Measurements from ENCODE around the gene OR6P1. TPM values are rescaled to one million over a fixed set of nuclear protein-coding genes. Genes with fewer than 3 reads are reported as not detected.

The OR6P1 gene
- total RNA-seq, 2 experiments from 2014 or later: not detected

DNA sequence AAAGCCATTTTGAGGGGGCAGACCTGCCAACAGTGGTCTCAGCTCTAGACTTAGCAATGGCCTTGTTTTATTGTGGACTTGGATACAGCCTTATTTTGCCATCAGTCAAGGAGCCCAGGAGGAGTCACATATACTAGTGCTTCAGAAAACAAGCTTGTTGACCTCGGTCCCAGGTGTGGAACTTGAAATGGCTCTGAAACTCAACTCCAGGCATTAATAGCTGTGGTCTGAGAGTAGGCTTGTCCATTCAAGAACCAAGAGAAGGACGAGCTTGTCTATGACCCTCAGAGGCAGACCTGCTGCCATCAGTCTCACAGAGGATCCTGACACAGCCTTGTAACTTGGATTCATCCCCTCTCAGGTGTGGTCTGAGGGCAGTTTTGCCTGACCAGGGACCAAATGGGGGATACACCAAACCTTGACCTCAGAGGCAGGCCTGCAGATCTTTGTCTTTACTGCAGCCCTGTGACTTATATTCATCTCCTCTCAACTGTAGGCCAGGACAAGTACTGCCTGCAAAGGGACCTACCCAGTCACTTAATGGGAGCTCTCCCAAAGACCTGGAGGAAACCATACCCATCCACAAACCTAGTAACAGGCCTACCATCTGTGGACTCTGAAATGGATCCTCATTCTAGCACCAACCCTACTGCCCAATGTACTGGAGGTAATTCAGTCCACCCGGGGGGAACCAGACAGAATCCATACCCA is 49.3 kb downstream of the OR6P1 start:
- no TSS peak for BruUV-seq (replicated peaks)
- Histone ChIP-seq H4K20me1 (ENCODE audit: insufficient read depth, low read length) (no peaks in the 10 kb centered on the region), H3K27ac (ENCODE audit: low read depth, low read length, poor library complexity, severe bottlenecking) (no peak overlapping the region), H3K79me2 (ENCODE audit: insufficient read depth, low read depth, low read length) (no peaks in the 10 kb centered on the region), H3K9me3 (ENCODE audit: low read length) (no peaks in the 10 kb centered on the region), H3K4me3 (ENCODE audit: low read depth, low read length, poor library complexity, severe bottlenecking) (no peak overlapping the region), H3K9me2 (ENCODE audit: insufficient read depth, low read length) (no peaks in the 10 kb centered on the region; the same call in 1 of the 2 replicates), H2AFZ (ENCODE audit: low read length) (no peak overlapping the region), H3K36me3 (ENCODE audit: insufficient read depth, low read length) (no peaks in the 10 kb centered on the region), H3K4me1 (ENCODE audit: insufficient read depth, low read length, poor library complexity, severe bottlenecking) (no peaks in the 10 kb centered on the region), H3K4me2 (ENCODE audit: low read length) (no peak overlapping the region)
- TF ChIP-seq, protein P1, sequence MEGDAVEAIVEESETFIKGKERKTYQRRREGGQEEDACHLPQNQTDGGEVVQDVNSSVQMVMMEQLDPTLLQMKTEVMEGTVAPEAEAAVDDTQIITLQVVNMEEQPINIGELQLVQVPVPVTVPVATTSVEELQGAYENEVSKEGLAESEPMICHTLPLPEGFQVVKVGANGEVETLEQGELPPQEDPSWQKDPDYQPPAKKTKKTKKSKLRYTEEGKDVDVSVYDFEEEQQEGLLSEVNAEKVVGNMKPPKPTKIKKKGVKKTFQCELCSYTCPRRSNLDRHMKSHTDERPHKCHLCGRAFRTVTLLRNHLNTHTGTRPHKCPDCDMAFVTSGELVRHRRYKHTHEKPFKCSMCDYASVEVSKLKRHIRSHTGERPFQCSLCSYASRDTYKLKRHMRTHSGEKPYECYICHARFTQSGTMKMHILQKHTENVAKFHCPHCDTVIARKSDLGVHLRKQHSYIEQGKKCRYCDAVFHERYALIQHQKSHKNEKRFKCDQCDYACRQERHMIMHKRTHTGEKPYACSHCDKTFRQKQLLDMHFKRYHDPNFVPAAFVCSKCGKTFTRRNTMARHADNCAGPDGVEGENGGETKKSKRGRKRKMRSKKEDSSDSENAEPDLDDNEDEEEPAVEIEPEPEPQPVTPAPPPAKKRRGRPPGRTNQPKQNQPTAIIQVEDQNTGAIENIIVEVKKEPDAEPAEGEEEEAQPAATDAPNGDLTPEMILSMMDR (conservative IDR thresholded peaks at IDR 0.05; ENCODE audit: low read length): no peak
- no peak for TF ChIP-seq EZH2phosphoT487 (IDR thresholded peaks at IDR 0.05; ENCODE audit: borderline replicate concordance, low read depth, low read length)
- DNase-seq (ENCODE audit: low spot score): no peak
- ChIA-PET POLR2A (no interaction called here), CTCF (ENCODE audit: unreplicated experiment) (interaction anchor here (0.5 kb wide), 1 partner anchor 512 kb away, joined by 3 read pairs; no protein-coding TSS in a partner anchor)
- intact Hi-C loops (cut with micrococcal nuclease; ENCODE audit: unreplicated experiment): no loop called here

DNA sequence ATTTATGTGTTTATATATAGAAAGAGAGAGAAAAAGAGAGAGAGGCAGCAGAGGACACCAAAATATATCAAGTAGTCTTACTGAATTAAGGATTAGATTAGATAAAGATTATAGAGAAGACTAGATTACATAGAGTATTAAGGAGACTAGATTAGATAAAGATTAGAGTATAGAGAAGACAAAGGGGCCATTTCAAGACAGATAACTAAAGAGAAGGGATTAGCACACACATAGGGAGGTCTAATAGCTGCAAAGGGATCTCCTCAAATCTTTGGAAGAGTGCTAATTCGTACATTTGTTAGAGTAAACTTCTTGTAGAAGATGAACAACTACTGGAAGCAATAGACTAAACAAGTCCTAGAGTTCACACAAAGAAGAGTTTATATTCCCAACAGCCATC is 50.4 kb downstream of the OR6P1 start:
- no TSS peak for BruUV-seq (replicated peaks)

More for the DNA sequence above, 50.4 kb downstream of the OR6P1 start:
- Histone ChIP-seq H4K20me1 (ENCODE audit: insufficient read depth, low read length) (no peaks in the 10 kb centered on the region), H3K79me2 (ENCODE audit: insufficient read depth, low read depth, low read length) (no peaks in the 10 kb centered on the region), H3K9me2 (ENCODE audit: insufficient read depth, low read length) (no peaks in the 10 kb centered on the region; the same call in 1 of the 2 replicates), H3K9me3 (ENCODE audit: low read length) (no peaks in the 10 kb centered on the region), H3K4me1 (ENCODE audit: insufficient read depth, low read length, poor library complexity, severe bottlenecking) (no peaks in the 10 kb centered on the region), H3K27ac (ENCODE audit: low read depth, low read length, poor library complexity, severe bottlenecking) (no peak overlapping the region), H3K36me3 (ENCODE audit: insufficient read depth, low read length) (no peaks in the 10 kb centered on the region), H3K4me2 (ENCODE audit: low read length) (no peak overlapping the region), H3K4me3 (ENCODE audit: low read depth, low read length, poor library complexity, severe bottlenecking) (no peak overlapping the region), H2AFZ (ENCODE audit: low read length) (no peak overlapping the region)
- POLR2A ChIA-PET: no interaction called here
- TF ChIP-seq EZH2phosphoT487 (IDR thresholded peaks at IDR 0.05; ENCODE audit: borderline replicate concordance, low read depth, low read length): no peak
- TF ChIP-seq, protein P1 (conservative IDR thresholded peaks at IDR 0.05; ENCODE audit: low read length): no peak
- CTCF ChIA-PET (ENCODE audit: unreplicated experiment): no interaction called here
- intact Hi-C loops (cut with micrococcal nuclease; ENCODE audit: unreplicated experiment): no loop called here
- no peak for DNase-seq (ENCODE audit: low spot score)

Data from OCI-LY7 (cell line).